ENCODE data around the gene SPTB.

The SPTB gene

DNA sequence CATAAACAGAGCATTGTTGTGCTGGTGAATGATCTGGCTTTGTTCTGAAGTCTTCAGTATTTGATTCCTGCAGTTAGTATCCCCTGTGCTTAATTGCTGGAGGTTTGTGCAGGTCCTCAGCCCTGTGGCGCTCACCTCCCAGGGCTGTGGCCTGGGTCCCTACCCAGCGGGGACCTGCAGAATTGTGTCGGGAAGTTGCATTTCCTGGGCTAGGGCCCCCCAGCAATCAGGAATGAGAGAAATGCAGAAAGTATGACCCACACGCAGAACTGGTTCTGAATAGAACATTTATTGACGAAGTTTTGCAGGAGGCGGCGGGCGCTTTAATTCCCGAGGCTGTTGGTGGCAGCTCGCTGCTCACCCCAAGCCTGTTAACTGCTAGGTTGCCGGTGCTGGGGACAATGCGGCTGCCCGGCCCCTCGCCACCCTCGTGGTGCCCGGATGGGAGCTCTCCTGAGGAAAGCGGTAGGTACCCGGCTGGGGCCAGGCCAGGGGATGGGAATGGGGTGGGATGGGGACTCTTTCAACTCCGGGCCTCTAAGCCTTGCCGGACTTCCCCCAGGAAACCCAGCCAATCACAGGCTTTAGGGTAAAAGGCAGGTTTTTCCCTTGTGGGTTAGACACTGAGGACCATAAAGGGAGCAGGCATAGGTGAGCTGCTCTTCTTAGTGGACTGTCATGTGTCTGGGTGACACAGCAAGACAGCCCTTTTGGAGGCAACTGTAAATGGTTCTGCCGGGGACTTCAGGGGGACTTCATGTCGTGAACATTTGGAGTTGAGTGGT is 163.9 kb downstream of the SPTB start:
- no peak for DNase-seq (ENCODE audit: low read depth)
- TF ChIP-seq CTCF (conservative IDR thresholded peaks at IDR 0.05; ENCODE audit: low read length) = no peak

DNA sequence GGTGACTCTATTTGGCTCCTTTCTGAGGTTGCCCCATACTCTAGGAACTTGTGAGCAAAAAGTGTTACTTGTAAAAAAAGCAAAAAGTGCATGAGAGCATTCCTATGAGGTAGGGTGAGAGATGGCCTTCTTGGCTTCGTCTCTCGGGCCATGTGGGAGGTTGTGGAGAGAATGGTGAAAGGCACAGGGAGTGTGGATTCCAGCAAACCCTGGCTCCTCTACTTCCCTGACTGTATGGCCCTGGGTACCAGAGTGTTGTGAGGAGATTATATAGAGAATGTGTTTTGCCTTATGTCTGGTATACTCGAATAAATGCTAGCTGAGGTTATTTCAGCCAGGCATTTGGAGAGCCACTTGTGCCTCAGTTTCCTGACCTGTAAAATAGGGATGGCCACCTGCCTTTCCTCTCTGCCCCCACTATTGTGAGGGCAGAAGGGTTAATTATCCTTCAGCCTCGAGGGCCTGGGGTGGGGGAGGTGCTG is 164.5 kb downstream of the SPTB start:
- no peak for DNase-seq (ENCODE audit: low read depth)
- TF ChIP-seq CTCF (conservative IDR thresholded peaks at IDR 0.05; ENCODE audit: low read length) = no peak
- H3K4me3 ChIP-seq (ENCODE audit: low read length) = no peak overlapping the region

More for the DNA sequence above, 163.9 kb downstream of the SPTB start:
- peak overlapping the region; percentile 3 for H3K4me3 ChIP-seq (ENCODE audit: low read length)

DNA sequence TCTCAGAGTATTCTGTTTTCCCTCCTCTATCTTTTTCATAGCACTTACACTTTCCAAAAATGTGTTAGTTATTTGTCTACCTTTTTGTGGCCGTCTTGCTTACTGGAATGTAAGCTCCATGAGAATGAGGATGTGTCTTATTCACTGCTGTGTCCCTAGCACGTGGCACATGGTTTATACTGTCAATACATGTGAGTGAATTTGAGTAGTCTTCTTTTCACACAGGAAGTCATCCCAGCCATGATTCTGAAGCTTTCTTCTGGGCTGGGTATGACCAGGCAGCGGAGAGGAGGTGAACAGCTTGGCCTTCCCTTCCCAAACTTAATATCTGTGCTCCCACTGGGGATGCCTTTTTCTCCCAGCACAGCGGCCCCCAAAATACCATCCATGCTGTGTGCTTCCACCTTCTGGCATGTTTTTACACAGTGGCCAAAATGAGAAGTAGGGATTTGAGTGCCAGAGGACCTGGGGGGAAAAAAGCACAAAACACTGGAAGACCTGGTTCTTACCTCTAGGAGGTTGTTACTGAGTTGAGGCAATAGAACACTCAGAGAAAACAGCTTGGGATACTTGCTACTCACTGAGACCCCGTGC is 165.2 kb downstream of the SPTB start:
- TF ChIP-seq CTCF (conservative IDR thresholded peaks at IDR 0.05; ENCODE audit: low read length) = no peak
- no peak overlapping the region for H3K4me3 ChIP-seq (ENCODE audit: low read length)
- no peak for DNase-seq (ENCODE audit: low read depth)

- H3K4me3 ChIP-seq (ENCODE audit: low read length) = no peak overlapping the region
- DNase-seq (ENCODE audit: low read depth) = no peak
- TF ChIP-seq CTCF (conservative IDR thresholded peaks at IDR 0.05; ENCODE audit: low read length) = no peak
Observed at GRCh38 chr14:64713677-64714076, 166.0 kb downstream of the SPTB start.

DNA sequence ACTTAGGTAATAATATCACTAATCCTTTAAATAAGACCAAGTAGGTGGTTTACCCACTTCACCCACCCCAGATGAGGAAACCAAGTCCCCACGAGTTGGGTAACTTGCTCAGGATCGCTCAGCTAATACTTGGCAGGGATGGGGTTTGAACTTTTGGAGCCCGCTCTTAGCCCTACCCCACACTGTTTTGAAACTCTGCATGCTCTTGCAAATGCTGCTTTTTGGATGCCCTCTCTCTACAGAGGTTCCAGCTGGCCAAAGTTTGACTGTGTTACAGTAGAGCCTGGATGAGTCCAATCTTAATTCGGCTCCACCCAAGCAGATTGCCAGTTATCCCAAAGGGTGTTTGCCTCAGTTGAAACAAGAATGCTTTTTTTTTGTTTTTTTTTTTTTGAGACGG is 168.7 kb downstream of the SPTB start:
- no peak overlapping the region for H3K4me3 ChIP-seq (ENCODE audit: low read length)
- no peak for DNase-seq (ENCODE audit: low read depth)
- TF ChIP-seq CTCF (conservative IDR thresholded peaks at IDR 0.05; ENCODE audit: low read length) = no peak

GRCh38 chr14:64709126-64709525 is 170.6 kb downstream of the SPTB start:
- no peak for DNase-seq (ENCODE audit: low read depth)
- H3K4me3 ChIP-seq (ENCODE audit: low read length) = no peak overlapping the region
- no peak for TF ChIP-seq CTCF (conservative IDR thresholded peaks at IDR 0.05; ENCODE audit: low read length)
